Trophoblast cell (in vitro differentiated cells and primary cell): ENCODE measurements around the gene SMARCB1.

Source experiments
- DNase-seq, 2 donors: peaks; one replicate each; pipeline ENCODE4 v3.0.0-alpha.2; 2016
- H2AFZ ChIP-seq: 2 replicates; pipeline ENCODE4 v1.6.1; 2013; ENCODE audit warnings: low read length, moderate library complexity, mild to moderate bottlenecking; ENCODE audit not compliant: insufficient read depth, poor library complexity
- H2AK5ac ChIP-seq: 2 replicates; pipeline ENCODE4 v1.6.1; 2013; ENCODE audit warnings: mild to moderate bottlenecking, low read length
- H2BK120ac ChIP-seq: 2 replicates; pipeline ENCODE4 v1.6.1; 2013; ENCODE audit warnings: low read length, mild to moderate bottlenecking, moderate library complexity; ENCODE audit not compliant: insufficient read depth, poor library complexity
- H2BK12ac ChIP-seq: 2 replicates; pipeline ENCODE4 v1.6.1; 2013; ENCODE audit warnings: mild to moderate bottlenecking, low read length, moderate library complexity
- H2BK5ac ChIP-seq: 2 replicates; pipeline ENCODE4 v1.6.1; 2013; ENCODE audit warnings: low read length, low read depth, moderate library complexity, mild to moderate bottlenecking; ENCODE audit not compliant: poor library complexity
- H3K14ac ChIP-seq: 2 replicates; pipeline ENCODE4 v1.6.1; 2013; ENCODE audit warnings: mild to moderate bottlenecking, low read length
- H3K18ac ChIP-seq: 2 replicates; pipeline ENCODE4 v1.6.1; 2013; ENCODE audit warnings: mild to moderate bottlenecking, low read length
- H3K23ac ChIP-seq: 2 replicates; pipeline ENCODE4 v1.6.1; 2013; ENCODE audit warnings: low read length
- H3K27ac ChIP-seq: 2 replicates; pipeline ENCODE4 v1.5.1; 2013; ENCODE audit warnings: low read depth, mild to moderate bottlenecking, inconsistent platforms, low read length, moderate library complexity
- H3K27me3 ChIP-seq: 2 replicates; pipeline ENCODE4 v1.6.1; 2013; ENCODE audit warnings: inconsistent platforms, mild to moderate bottlenecking, low read length, moderate library complexity; ENCODE audit not compliant: insufficient read depth
- H3K36me3 ChIP-seq, 2 experiments: 1 replicate in 1 of 2; 2 replicates in 1 of 2; pipeline ENCODE4 v1.6.1; 2013; ENCODE audit warnings: low read length in 2 of 2, mild to moderate bottlenecking in 2 of 2, moderate library complexity in 1 of 2; ENCODE audit not compliant: insufficient read depth in 2 of 2, control insufficient read depth in 1 of 2
- H3K4ac ChIP-seq: 2 replicates; pipeline ENCODE4 v1.6.1; 2013; ENCODE audit warnings: low read depth, mild to moderate bottlenecking, low read length, moderate library complexity
- H3K4me1 ChIP-seq, 2 experiments: 1 replicate in 1 of 2; 2 replicates in 1 of 2; pipeline ENCODE4 v1.6.1; 2013; ENCODE audit warnings: low read length in 2 of 2, mild to moderate bottlenecking in 2 of 2, moderate library complexity in 1 of 2; ENCODE audit not compliant: insufficient read depth in 2 of 2, control insufficient read depth in 1 of 2
- H3K4me2 ChIP-seq: 2 replicates; pipeline ENCODE4 v1.6.1; 2013; ENCODE audit warnings: inconsistent platforms, mild to moderate bottlenecking, low read length, moderate library complexity
- H3K4me3 ChIP-seq: 2 replicates; pipeline ENCODE4 v1.5.1; 2013; ENCODE audit warnings: mild to moderate bottlenecking, low read depth, low read length, inconsistent platforms
- H3K79me1 ChIP-seq: one replicate; pipeline ENCODE4 v1.6.1; 2013; ENCODE audit warnings: low read length
- H3K79me2 ChIP-seq: 2 replicates; pipeline ENCODE4 v1.6.1; 2013; ENCODE audit warnings: low read length, mild to moderate bottlenecking; ENCODE audit not compliant: control insufficient read depth, insufficient read depth, poor library complexity
- H3K9ac ChIP-seq: 2 replicates; pipeline ENCODE4 v1.6.1; 2013; ENCODE audit warnings: mild to moderate bottlenecking, low read length
- H3K9me3 ChIP-seq: 2 replicates; pipeline ENCODE4 v1.6.1; 2013; ENCODE audit warnings: low read depth, mild to moderate bottlenecking, control low read depth, inconsistent platforms, low read length; ENCODE audit not compliant: insufficient read depth
- H4K12ac ChIP-seq: 2 replicates; pipeline ENCODE4 v1.6.1; 2013; ENCODE audit warnings: low read depth, mild to moderate bottlenecking, low read length, moderate library complexity
- H4K8ac ChIP-seq: 2 replicates; pipeline ENCODE4 v1.6.1; 2013; ENCODE audit warnings: low read depth, mild to moderate bottlenecking, low read length, moderate library complexity
- H4K91ac ChIP-seq: one replicate; pipeline ENCODE4 v1.6.1; 2013; ENCODE audit warnings: low read depth, mild to moderate bottlenecking, low read length, moderate library complexity
- WGBS: extraction: QIAGEN DNeasy Blood & Tissue Kit; methylation state at CpG from one replicate; pipeline ENCODE4 v1.1.7; 2013; ENCODE audit warnings: missing lambda C conversion rate; ENCODE audit not compliant: insufficient read length, insufficient coverage; ENCODE audit errors: extremely low coverage; 5-methylcytosine and 5-hydroxymethylcytosine counted together

The SMARCB1 gene

GRCh38 chr22:23875801-23876200, 89.0 kb downstream of the SMARCB1 start:
- H3K27ac ChIP-seq: no peak overlapping the region
- no peaks in the 10 kb centered on the region for H3K79me2 ChIP-seq
- H4K12ac ChIP-seq: no peak overlapping the region
- H3K9ac ChIP-seq: no peak overlapping the region
- no peak for DNase-seq
- no peaks in the 10 kb centered on the region for H3K27me3 ChIP-seq
- no peaks in the 10 kb centered on the region for H3K4me1 ChIP-seq
- no peak overlapping the region for H4K8ac ChIP-seq
- no peak overlapping the region for H3K4me2 ChIP-seq
- no peak overlapping the region for H2AK5ac ChIP-seq
- no peak overlapping the region for H4K91ac ChIP-seq
- H3K18ac ChIP-seq: no peak overlapping the region
- H2BK12ac ChIP-seq: no peak overlapping the region
- WGBS: no CpG with 5 or more reads among the region's 2 CpGs
- no peak overlapping the region for H2BK120ac ChIP-seq
- H3K14ac ChIP-seq: no peak overlapping the region
- no peak overlapping the region for H2BK5ac ChIP-seq
- no peak overlapping the region for H2AFZ ChIP-seq
- H3K36me3 ChIP-seq: peaks cover 3 to 12% of the 10 kb centered on the region in 2 experiments
- no peak overlapping the region for H3K4me3 ChIP-seq
- no peak overlapping the region for H3K4ac ChIP-seq
- no peak overlapping the region for H3K23ac ChIP-seq
- H3K9me3 ChIP-seq: no peaks in the 10 kb centered on the region
- H3K79me1 ChIP-seq: no peaks in the 10 kb centered on the region

- Histone ChIP-seq H3K4ac (no peak overlapping the region), H3K79me1 (no peaks in the 10 kb centered on the region), H3K36me3 (peaks cover 3 to 13% of the 10 kb centered on the region in 2 experiments), H2AFZ (no peak overlapping the region), H3K9ac (no peak overlapping the region), H3K18ac (no peak overlapping the region), H3K4me1 (no peaks in the 10 kb centered on the region), H4K8ac (no peak overlapping the region), H4K12ac (no peak overlapping the region), H2BK5ac (no peak overlapping the region), H2BK12ac (no peak overlapping the region), H2AK5ac (no peak overlapping the region), H3K23ac (no peak overlapping the region), H3K14ac (no peak overlapping the region), H3K9me3 (no peaks in the 10 kb centered on the region), H2BK120ac (no peak overlapping the region), H3K4me2 (no peak overlapping the region), H3K27ac (no peak overlapping the region), H3K4me3 (no peak overlapping the region), H4K91ac (no peak overlapping the region), H3K79me2 (no peaks in the 10 kb centered on the region), H3K27me3 (no peaks in the 10 kb centered on the region)
- no peak for DNase-seq
- no CpG with 5 or more reads among the region's 8 CpGs for WGBS
These were observed 90.8 kb downstream of the SMARCB1 start for GRCh38 chr22:23877566-23877965.

- H3K27ac ChIP-seq: no peak overlapping the region
- H3K4ac ChIP-seq: no peak overlapping the region
- no peak overlapping the region for H4K12ac ChIP-seq
- no peak overlapping the region for H3K18ac ChIP-seq
- H3K4me1 ChIP-seq: no peaks in the 10 kb centered on the region
- H2AFZ ChIP-seq: no peak overlapping the region
- no peaks in the 10 kb centered on the region for H3K9me3 ChIP-seq
- H3K23ac ChIP-seq: no peak overlapping the region
- no peak overlapping the region for H2BK5ac ChIP-seq
- no peak overlapping the region for H3K4me2 ChIP-seq
- DNase-seq: no peak
- no peak overlapping the region for H4K91ac ChIP-seq
- no peaks in the 10 kb centered on the region for H3K79me2 ChIP-seq
- H3K27me3 ChIP-seq: no peaks in the 10 kb centered on the region
- no peak overlapping the region for H2AK5ac ChIP-seq
- no peak overlapping the region for H3K9ac ChIP-seq
- H2BK12ac ChIP-seq: no peak overlapping the region
- no peak overlapping the region for H3K4me3 ChIP-seq
- H4K8ac ChIP-seq: no peak overlapping the region
- H3K14ac ChIP-seq: no peak overlapping the region
- H2BK120ac ChIP-seq: no peak overlapping the region
- H3K79me1 ChIP-seq: no peaks in the 10 kb centered on the region
- WGBS: no CpG with 5 or more reads among the region's 7 CpGs
- peaks cover 3 to 15% of the 10 kb centered on the region in 2 experiments for H3K36me3 ChIP-seq
These were observed 91.5 kb downstream of the SMARCB1 start for GRCh38 chr22:23878219-23878618.

- Histone ChIP-seq H2AK5ac (no peak overlapping the region), H3K23ac (no peak overlapping the region), H2AFZ (no peak overlapping the region), H4K91ac (no peak overlapping the region), H3K36me3 (peaks cover 0 to 5% of the 10 kb centered on the region in 2 experiments), H3K14ac (no peak overlapping the region), H3K9me3 (no peaks in the 10 kb centered on the region), H2BK5ac (no peak overlapping the region), H3K4me2 (no peak overlapping the region), H4K12ac (no peak overlapping the region), H2BK120ac (no peak overlapping the region), H3K79me2 (no peaks in the 10 kb centered on the region), H2BK12ac (no peak overlapping the region), H3K79me1 (no peaks in the 10 kb centered on the region), H3K27ac (no peak overlapping the region), H3K4ac (no peak overlapping the region), H3K4me1 (no peaks in the 10 kb centered on the region), H3K9ac (no peak overlapping the region), H3K4me3 (no peak overlapping the region), H4K8ac (no peak overlapping the region), H3K18ac (no peak overlapping the region), H3K27me3 (no peaks in the 10 kb centered on the region)
- no CpG with 5 or more reads among the region's 20 CpGs for WGBS
- no peak for DNase-seq
These were observed 95.6 kb downstream of the SMARCB1 start for GRCh38 chr22:23882370-23882769.
